GM23248 (cell line): Measurements from ENCODE around the gene SCN9A. TPM values are rescaled to one million over a fixed set of nuclear protein-coding genes. Genes with fewer than 3 reads are reported as not detected.
A peak's percentile ranks its signal among the peaks of the same experiment; 100 is the strongest.

Experiments
- DNase-seq: peaks from one replicate; pipeline ENCODE4 v3.0.0-alpha.2; 2015
- H2AFZ ChIP-seq: fragments of 200-600 bp; sonication (generic); 2 replicates; pipeline ENCODE4 v1.6.1; 2016; ENCODE audit warnings: antibody characterized with exemption
- H3F3A ChIP-seq: fragments of 200-600 bp; sonication (generic); 2 replicates; pipeline ENCODE4 v1.6.1; 2016; ENCODE audit warnings: mild to moderate bottlenecking, antibody characterized with exemption, mixed run types; ENCODE audit not compliant: insufficient read depth
- H3K27ac ChIP-seq: fragments of 200-600 bp; sonication (generic); 2 replicates; pipeline ENCODE4 v1.5.1; 2016; ENCODE audit warnings: mild to moderate bottlenecking
- H3K27me3 ChIP-seq: fragments of 200-600 bp; sonication (generic); replicated peaks from 2 replicates; pipeline ENCODE4 v1.6.1; 2016; ENCODE audit warnings: mild to moderate bottlenecking; ENCODE audit not compliant: insufficient read depth
- H3K36me3 ChIP-seq: fragments of 200-600 bp; sonication (generic); 2 replicates; pipeline ENCODE4 v1.6.1; 2016; ENCODE audit warnings: low read depth, mild to moderate bottlenecking
- H3K4me1 ChIP-seq: fragments of 200-600 bp; sonication (generic); 2 replicates; pipeline ENCODE4 v1.6.1; 2016; ENCODE audit warnings: mild to moderate bottlenecking; ENCODE audit not compliant: insufficient read depth
- H3K4me2 ChIP-seq: fragments of 200-600 bp; sonication (generic); one replicate; pipeline ENCODE4 v1.6.1; 2016; ENCODE audit warnings: mild to moderate bottlenecking; ENCODE audit not compliant: unreplicated experiment
- H3K4me3 ChIP-seq: fragments of 200-600 bp; sonication (generic); 2 replicates; pipeline ENCODE4 v1.5.1; 2016; ENCODE audit warnings: mild to moderate bottlenecking
- H3K79me2 ChIP-seq: fragments of 200-600 bp; sonication (generic); 2 replicates; pipeline ENCODE4 v1.6.1; 2016; ENCODE audit warnings: mild to moderate bottlenecking; ENCODE audit not compliant: insufficient read depth
- H3K9ac ChIP-seq: fragments of 200-600 bp; sonication (generic); 2 replicates; pipeline ENCODE4 v1.6.1; 2016; ENCODE audit warnings: mild to moderate bottlenecking
- H3K9me2 ChIP-seq: fragments of 200-600 bp; sonication (generic); 2 replicates; pipeline ENCODE4 v1.6.1; 2016; ENCODE audit warnings: mixed run types, mild to moderate bottlenecking, moderate library complexity; ENCODE audit not compliant: insufficient read depth
- H3K9me3 ChIP-seq: fragments of 200-600 bp; sonication (generic); one replicate; pipeline ENCODE4 v1.6.1; 2017; ENCODE audit warnings: low read depth
- H4K20me1 ChIP-seq: fragments of 200-600 bp; sonication (generic); 2 replicates; pipeline ENCODE4 v1.6.0; 2016; ENCODE audit not compliant: insufficient read depth
- EZH2 ChIP-seq: fragments of 200-600 bp; sonication (generic); IDR thresholded peaks from 2 replicates; pipeline ENCODE4 v1.6.1; 2018; ENCODE audit warnings: antibody characterized with exemption, mild to moderate bottlenecking; ENCODE audit not compliant: insufficient read depth, poor library complexity, severe bottlenecking
- EZH2phosphoT487 ChIP-seq: fragments of 200-600 bp; sonication (generic); IDR thresholded peaks from 2 replicates; pipeline ENCODE4 v1.6.1; 2018; ENCODE audit warnings: antibody characterized with exemption, moderate library complexity, mild to moderate bottlenecking, low read depth; ENCODE audit not compliant: insufficient read depth
- WGBS, 2 experiments: methylation state at CpG; one replicate each; pipeline ENCODE4 v1.1.6; 2015 to 2017; ENCODE audit warnings: low lambda C conversion rate in 2 of 2, low coverage in 1 of 2; ENCODE audit errors: missing lambda C conversion rate in 2 of 2; 5-methylcytosine and 5-hydroxymethylcytosine counted together
- in situ Hi-C: fragments of 300-500 bp; cut with MboI; formaldehyde crosslinking; loops from 2 replicates; pipeline ENCODE4 v1.15.0; 2020
- polyA plus RNA-seq: library from polyadenylated mRNA; unstranded; fragments of >200 nt; fragmentation: Nextera tagmentation; extraction: Ambion mirVana; gene quantifications from 2 replicates; pipeline ENCODE4 v1.2.1, GENCODE V29; 2016
- total RNA-seq: library from RNA; depleted of rRNA; stranded (reverse); fragments of >200 nt; shearing (Covaris generic); gene quantifications from 2 replicates; pipeline ENCODE4 v1.2.3, GENCODE V29; 2014

The SCN9A gene
- total and polyA plus RNA-seq, 2 experiments from 2014 or later: 7.2 to 8.3 TPM

- H3K79me2 ChIP-seq: no peaks in the 10 kb centered on the region
- TF ChIP-seq EZH2phosphoT487 (no peak), EZH2 (no peak)
- no peak overlapping the region for H2AFZ ChIP-seq
- no peaks in the 10 kb centered on the region for H3K4me1 ChIP-seq
- no peak overlapping the region for H3K27ac ChIP-seq
- no peaks in the 10 kb centered on the region for H4K20me1 ChIP-seq
- H3F3A ChIP-seq: no peaks in the 10 kb centered on the region
- in situ Hi-C loops: no loop called here
- no peaks in the 10 kb centered on the region for H3K9me3 ChIP-seq
- no peak overlapping the region for H3K4me3 ChIP-seq
- no peaks in the 10 kb centered on the region for H3K36me3 ChIP-seq
- H3K4me2 ChIP-seq: no peak overlapping the region
- no peak overlapping the region for H3K9ac ChIP-seq
- no peaks in the 10 kb centered on the region for H3K27me3 ChIP-seq
- WGBS, 2 experiments: 30 to 34% methylated on average over 3 of the region's 3 CpGs
- no peak for DNase-seq
- no peaks in the 10 kb centered on the region for H3K9me2 ChIP-seq
Measured at GRCh38 chr2:166171216-166171615, 204.5 kb downstream of the SCN9A start.

GRCh38 chr2:166170356-166170755 is 205.4 kb downstream of the SCN9A start:
- H3K9me3 ChIP-seq: no peaks in the 10 kb centered on the region
- no peaks in the 10 kb centered on the region for H3K36me3 ChIP-seq
- H3K9me2 ChIP-seq: no peaks in the 10 kb centered on the region
- peak; percentile 30 for DNase-seq
- no peak overlapping the region for H2AFZ ChIP-seq
- WGBS, 2 experiments: 87 to 89% methylated on average over 2 of the region's 2 CpGs
- no peak overlapping the region for H3K4me2 ChIP-seq
- no peaks in the 10 kb centered on the region for H4K20me1 ChIP-seq
- no peaks in the 10 kb centered on the region for H3F3A ChIP-seq
- H3K4me1 ChIP-seq: no peaks in the 10 kb centered on the region
- in situ Hi-C loops: no loop called here
- H3K9ac ChIP-seq: no peak overlapping the region
- H3K27ac ChIP-seq: no peak overlapping the region
- H3K27me3 ChIP-seq: no peaks in the 10 kb centered on the region
- H3K79me2 ChIP-seq: no peaks in the 10 kb centered on the region
- TF ChIP-seq EZH2phosphoT487: no peak
- TF ChIP-seq EZH2: no peak
- no peak overlapping the region for H3K4me3 ChIP-seq

- Histone ChIP-seq H2AFZ (no peak overlapping the region), H4K20me1 (no peaks in the 10 kb centered on the region), H3K9ac (no peak overlapping the region), H3K4me3 (no peak overlapping the region), H3K27me3 (no peaks in the 10 kb centered on the region), H3K4me1 (no peaks in the 10 kb centered on the region), H3K9me2 (no peaks in the 10 kb centered on the region), H3K79me2 (no peaks in the 10 kb centered on the region), H3K9me3 (no peaks in the 10 kb centered on the region), H3K36me3 (no peaks in the 10 kb centered on the region), H3K4me2 (no peak overlapping the region), H3K27ac (no peak overlapping the region), H3F3A (no peaks in the 10 kb centered on the region)
- in situ Hi-C loops: no loop called here
- DNase-seq: no peak
- TF ChIP-seq EZH2: no peak
- no peak for TF ChIP-seq EZH2phosphoT487
- 16 to 20% methylated on average over 2 of the region's 2 CpGs for WGBS, 2 experiments
Measured at GRCh38 chr2:166167449-166167848, 208.3 kb downstream of the SCN9A start.

- no peaks in the 10 kb centered on the region for H3K9me3 ChIP-seq
- H3K27ac ChIP-seq: no peak overlapping the region
- no peaks in the 10 kb centered on the region for H3K36me3 ChIP-seq
- no peak overlapping the region for H2AFZ ChIP-seq
- no peak overlapping the region for H3K4me2 ChIP-seq
- no peak overlapping the region for H3K4me3 ChIP-seq
- TF ChIP-seq EZH2: no peak
- no peak for TF ChIP-seq EZH2phosphoT487
- H3F3A ChIP-seq: peaks cover 3% of the 10 kb centered on the region; the same call in 1 of the 2 replicates
- peaks cover 14% of the 10 kb centered on the region for H3K4me1 ChIP-seq
- no peaks in the 10 kb centered on the region for H3K9me2 ChIP-seq
- H3K27me3 ChIP-seq: no peaks in the 10 kb centered on the region
- in situ Hi-C loops: no loop called here
- H3K9ac ChIP-seq: no peak overlapping the region
- 20 to 21% methylated on average over 2 of the region's 2 CpGs for WGBS, 2 experiments
- H3K79me2 ChIP-seq: no peaks in the 10 kb centered on the region
- no peaks in the 10 kb centered on the region for H4K20me1 ChIP-seq
- DNase-seq: no peak
Measured at GRCh38 chr2:166163775-166164174, 212.0 kb downstream of the SCN9A start.

GRCh38 chr2:166158546-166158945 is 217.2 kb downstream of the SCN9A start:
- DNase-seq: peak; percentile 64
- H3K4me1 ChIP-seq: peaks cover 21% of the 10 kb centered on the region

More at GRCh38 chr2:166158546-166158945, 217.2 kb downstream of the SCN9A start:
- Histone ChIP-seq H3K79me2 (no peaks in the 10 kb centered on the region), H3K9me2 (no peaks in the 10 kb centered on the region), H3K4me2 (peak overlapping the region; percentile 36), H3K9ac (no peak overlapping the region), H3K36me3 (no peaks in the 10 kb centered on the region), H3F3A (peaks cover 12% of the 10 kb centered on the region; the same call in 1 of the 2 replicates), H3K27ac (no peak overlapping the region), H3K9me3 (no peaks in the 10 kb centered on the region), H2AFZ (peak overlapping the region; percentile 9; the same call in 1 of the 2 replicates), H4K20me1 (no peaks in the 10 kb centered on the region), H3K4me3 (no peak overlapping the region), H3K27me3 (no peaks in the 10 kb centered on the region)
- WGBS, 2 experiments: 3 to 7% methylated on average over 2 of the region's 2 CpGs
- TF ChIP-seq EZH2phosphoT487 (no peak), EZH2 (no peak)
- in situ Hi-C loops: no loop called here
